ENCODE results near the gene DES.
A peak's percentile ranks its signal among the peaks of the same experiment; 100 is the strongest.
"Not testable (repeated sequence)": the region's sequence is repeated elsewhere in the genome, so short reads cannot be mapped to it uniquely, and the experiment has no call there.

The DES gene

GRCh38 chr2:219418155-219419011 lies at the start of gene DES:
TSS of gene DES (plus strand) at chr2:219418377. CDS start at chr2:219418463, 86 bp downstream.
- DNase-seq, result no peak

GRCh38 chr2:219368690-219369191 lies 49.4 kb upstream of the DES start:
- no peak for DNase-seq

- DNase-seq, result no peak
These were observed 48.7 kb upstream of the DES start for GRCh38 chr2:219369447-219369861.

DNA sequence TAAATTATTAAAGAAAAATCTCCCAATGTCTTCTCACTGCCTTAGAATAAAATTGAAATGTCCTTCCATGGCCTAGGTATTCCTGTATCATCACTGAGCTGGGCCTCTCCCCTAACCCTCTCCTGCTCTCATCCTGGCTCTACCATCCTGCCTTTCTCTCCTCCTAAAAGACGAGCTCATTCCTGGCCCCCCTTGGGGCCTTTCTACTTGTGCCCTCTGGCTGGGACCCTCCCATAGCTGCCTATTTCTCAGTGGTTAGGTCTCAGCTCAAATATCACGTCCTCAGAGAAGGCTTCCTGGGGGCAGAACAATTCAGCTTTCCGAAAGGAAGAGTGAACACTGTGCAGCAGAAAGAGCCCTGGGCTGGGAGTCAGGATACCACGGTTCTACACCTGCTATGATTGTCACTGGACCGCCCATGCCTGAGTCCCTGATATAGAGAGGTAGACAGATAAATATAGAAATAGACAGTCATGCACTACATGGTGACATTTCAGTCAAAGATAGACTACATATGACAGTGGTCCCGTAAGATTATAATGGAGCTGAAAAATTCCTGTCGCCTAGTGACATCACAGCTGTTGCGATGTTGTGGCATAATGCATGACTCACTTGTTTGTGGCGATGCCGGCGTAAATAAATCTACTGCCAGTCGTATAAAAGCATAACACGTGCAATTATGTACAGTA lies 39.9 kb upstream of the DES start:
- no peak for DNase-seq

GRCh38 chr2:219380926-219381325 lies 37.3 kb upstream of the DES start:
- no peak for DNase-seq

- no peak for DNase-seq
These were observed 36.7 kb upstream of the DES start for GRCh38 chr2:219381448-219381847.

DNA sequence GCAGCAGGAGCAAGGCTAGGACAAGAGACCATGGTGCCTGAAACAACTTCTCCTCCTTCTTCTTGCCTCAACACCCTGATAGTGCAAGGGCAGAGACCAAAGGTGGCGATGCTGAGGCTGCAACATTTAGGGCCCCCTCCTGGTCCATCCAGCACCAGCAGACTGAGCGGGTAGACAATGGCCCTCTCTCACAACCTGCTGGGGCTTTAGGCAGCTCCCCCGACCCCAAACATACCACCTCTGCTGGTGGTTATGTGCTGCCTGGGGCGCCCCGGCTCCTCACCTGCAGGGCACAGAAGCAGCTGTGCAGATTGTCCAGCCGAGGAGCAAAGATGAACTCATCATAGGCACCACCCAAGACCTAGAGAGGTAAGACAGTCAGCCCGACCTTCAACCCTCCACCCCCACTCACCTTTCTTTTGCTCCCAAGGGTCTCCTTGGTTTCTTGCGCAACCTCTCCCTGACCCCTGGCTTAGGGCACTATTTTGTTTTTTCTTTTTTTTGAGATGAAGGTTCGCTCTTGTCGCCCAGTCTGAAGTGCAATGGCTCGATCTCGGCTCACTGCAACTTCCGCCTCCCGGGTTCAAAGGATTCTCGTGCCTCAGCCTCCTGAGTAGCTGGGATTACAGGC lies 34.0 kb upstream of the DES start:
- no peak for DNase-seq

GRCh38 chr2:219384859-219385258 lies 33.3 kb upstream of the DES start:
- DNase-seq, result no peak

DNA sequence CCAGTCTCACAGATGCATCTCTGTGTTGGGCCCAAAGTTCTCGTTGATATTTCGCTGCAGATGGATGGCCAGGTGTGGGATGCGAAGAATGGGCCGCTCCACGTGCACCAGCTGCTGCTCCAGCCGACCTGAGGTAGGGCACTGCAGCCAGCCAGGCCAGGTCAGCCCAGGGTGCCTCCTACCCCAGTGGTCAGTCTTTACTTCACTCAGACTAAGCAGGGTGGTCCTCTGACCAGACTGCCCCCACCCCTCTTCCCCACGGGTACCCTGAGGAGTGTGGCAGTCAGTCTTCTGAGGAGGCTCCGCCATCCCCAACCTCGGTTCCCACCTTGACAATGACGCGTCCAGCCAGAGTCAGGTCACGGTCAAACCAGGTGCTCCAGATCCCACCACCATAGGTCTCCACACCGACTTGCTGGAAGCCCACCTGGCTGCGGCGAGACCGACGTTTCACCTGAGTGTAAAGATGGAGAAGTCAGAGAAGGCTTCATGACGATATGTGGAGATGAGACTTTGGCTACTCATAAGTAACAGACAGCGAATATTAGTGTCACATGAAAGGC lies 32.1 kb upstream of the DES start:
- DNase-seq, result no peak

DNA sequence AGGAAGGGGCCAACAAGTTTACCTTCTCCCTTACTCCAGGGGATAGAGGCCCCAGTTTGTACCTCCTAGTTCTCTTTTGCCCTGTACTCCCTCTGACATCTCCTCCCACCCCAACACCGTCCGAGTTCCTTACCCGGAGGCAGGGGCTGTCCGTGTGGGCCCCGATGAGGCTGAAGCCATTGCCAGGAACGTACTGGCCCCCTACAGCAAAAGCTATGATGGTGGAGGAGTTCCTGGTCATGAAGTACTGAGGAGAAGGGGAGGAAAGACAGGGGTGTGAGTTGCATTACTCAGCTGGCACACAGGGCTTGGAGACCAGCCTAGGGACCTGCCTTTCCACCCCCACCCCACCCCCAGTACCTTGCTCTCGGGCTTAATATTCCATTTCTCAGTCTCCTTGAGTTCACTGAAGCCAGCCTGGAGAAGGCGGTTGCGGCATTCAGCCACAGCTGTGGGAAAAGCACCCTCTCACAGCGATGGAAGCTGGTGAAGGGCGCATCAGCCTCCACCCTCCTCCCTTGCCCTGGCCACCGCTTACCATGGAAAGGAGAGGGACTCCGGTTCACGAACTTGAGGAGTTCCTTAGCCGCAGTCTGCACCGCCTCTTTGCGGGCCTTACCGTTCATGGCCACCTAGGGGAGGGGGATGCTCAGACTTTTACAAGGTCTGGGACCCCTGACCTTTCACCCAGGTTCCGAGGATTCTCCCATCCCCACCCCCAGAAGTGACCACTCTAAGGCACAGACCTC lies 31.5 kb upstream of the DES start:
- DNase-seq, result no peak

GRCh38 chr2:219387306-219388120 lies 30.7 kb upstream of the DES start, which contains the start of gene DNPEP:
TSS of gene DNPEP (minus strand) at chr2:219387912. CDS start at chr2:219387794, 118 bp downstream.
- no peak for DNase-seq

- DNase-seq, result peak; percentile 81
These were observed 29.9 kb upstream of the DES start for GRCh38 chr2:219388121-219388906.

DNA sequence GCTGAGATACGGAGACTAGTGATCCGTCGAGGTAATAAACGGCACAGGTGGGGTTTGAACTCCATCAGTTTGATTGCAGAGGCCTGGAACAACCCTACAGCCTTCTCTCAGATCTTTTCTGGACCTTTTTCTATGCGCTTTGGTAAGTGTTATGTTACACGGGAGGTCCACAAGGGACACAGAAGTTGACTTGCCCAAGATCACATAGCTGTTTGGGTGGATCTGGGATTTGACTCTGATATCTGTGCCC lies 29.3 kb upstream of the DES start:
- DNase-seq, result no peak

GRCh38 chr2:219392754-219393153 lies 25.4 kb upstream of the DES start:
- DNase-seq, result no peak

DNA sequence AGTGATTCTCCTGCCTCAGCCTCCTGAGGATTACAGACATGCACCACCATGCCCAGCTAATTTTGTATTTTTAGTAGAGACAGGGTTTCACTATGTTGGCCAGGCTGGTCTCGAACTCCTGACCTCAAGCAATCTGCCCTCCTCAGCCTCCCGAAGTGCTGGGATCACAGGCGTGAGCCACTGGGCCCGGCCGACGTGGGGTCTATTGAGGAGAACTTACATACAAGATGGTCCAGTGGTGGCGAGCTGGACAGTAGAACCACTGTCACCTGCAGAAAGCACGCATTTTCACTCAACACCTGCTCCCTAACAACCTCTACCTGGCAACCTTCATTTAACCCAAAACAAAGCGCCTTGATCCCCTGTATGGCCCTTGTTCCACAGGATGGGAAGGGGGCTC lies 23.1 kb upstream of the DES start:
- DNase-seq, result not testable (repeated sequence)

DNA sequence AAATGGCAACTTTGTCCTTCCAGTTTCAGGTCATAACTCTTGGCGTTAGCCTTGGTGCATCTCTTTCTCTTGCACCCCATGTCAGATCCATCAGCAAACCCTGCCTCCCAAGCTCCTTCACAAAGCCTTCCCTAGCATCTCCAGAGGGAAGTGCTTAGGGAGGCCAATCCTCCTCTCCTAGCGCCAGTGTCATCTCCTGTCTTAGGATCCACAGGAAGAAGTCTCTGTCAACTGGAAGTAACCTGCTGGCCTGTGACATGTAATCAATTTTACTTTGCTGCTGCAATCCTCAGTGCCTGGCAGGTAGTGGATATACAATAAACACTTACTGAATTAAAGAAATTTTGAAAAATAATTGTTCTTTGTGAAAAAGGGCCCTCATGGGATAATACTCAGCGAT lies 22.6 kb upstream of the DES start:
- DNase-seq, result no peak

GRCh38 chr2:219396863-219397457 lies 21.2 kb upstream of the DES start:
- DNase-seq, result no peak

DNA sequence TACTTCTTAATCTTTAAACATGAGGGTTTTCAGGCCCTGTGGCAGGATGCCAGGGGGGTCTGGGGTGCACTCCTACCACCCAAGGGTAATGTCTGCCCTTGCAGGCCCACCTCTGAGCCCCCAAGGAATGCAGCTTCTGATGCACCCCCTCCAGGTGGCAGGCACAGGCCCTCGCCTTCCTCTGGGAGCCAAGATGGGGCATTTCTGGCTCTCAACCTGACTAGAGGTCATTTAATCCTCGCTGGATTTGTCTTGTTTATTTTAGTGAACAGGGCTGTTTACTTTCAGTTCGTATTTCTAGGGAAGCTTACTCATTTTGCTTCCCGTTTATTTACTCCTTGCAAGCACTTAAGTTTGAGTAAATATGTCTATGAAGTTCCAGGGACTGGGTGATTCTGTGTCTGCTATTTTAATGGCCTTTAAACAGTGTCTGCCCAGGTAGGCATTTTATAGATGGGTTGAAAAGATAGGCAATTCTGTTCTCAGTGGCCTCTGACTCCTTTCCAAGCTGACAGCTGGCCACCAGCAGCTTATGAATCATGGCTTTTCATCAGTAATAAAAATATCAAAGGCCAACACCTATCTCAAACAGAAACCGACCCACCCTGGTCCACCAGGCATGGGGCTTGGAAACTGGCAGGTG lies 19.3 kb upstream of the DES start:
- DNase-seq, result peak; percentile 88

DNA sequence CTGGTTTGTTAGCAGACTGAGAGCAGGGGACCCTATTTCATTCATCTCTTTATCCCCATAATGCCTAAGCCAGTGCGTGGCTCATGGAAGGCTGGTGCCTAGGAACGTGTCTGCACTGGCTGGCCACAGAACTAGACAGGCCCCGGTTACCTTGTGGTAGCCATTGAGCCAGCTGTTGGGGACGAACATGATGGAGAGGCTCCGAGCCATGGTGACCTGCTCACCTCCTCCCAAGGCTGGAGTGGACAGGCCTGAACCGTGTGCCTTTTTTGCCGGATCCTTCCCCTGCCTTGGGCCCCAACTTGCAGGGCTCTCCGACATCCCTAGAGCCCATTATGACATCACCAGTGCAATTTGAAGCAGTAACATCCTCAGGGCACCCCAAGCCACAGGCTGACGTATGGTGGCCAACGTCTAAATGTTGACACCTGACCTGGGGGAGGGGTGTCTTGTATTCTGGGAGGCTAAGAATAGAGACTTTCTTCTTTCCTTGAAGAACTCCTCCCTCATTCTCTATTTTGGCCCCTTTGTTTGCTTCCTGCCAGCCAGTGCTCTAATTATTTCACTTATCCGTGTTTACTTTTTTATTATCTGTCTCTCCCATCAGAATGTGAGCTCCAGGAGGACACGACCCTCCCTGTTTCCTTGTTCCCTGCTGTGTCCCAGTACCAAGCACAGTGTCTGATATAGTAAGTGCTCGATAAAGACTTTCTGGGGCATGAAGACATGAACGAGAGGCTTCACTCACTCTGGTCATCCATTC lies 18.3 kb upstream of the DES start:
- DNase-seq, result no peak

Data from SHP77 treated with DMSO at 0.1 percent for 48 hours (cell line).